ENCODE results near the gene PRPF19.

The PRPF19 gene

GRCh38 chr11:60869451-60869825, 36.9 kb downstream of the PRPF19 start:
- H3K9ac ChIP-seq (ENCODE audit: low read length) = no peak overlapping the region
- no peak overlapping the region for H3K27ac ChIP-seq (ENCODE audit: low read depth, low read length)
- no peaks in the 10 kb centered on the region for H3K36me3 ChIP-seq (ENCODE audit: insufficient read depth, low read length)
- no peaks in the 10 kb centered on the region for H3K27me3 ChIP-seq (ENCODE audit: control insufficient read depth in 1 of 2, insufficient read depth in 2 of 2, low read length in 2 of 2)
- H3K9me3 ChIP-seq (ENCODE audit: low read length) = no peaks in the 10 kb centered on the region
- no peaks in the 10 kb centered on the region for H3K4me1 ChIP-seq (ENCODE audit: insufficient read depth, low read length)
- no peak overlapping the region for H3K4me3 ChIP-seq (ENCODE audit: low read depth in 1 of 2, low read length in 2 of 2)

- no peak overlapping the region for H3K4me3 ChIP-seq (ENCODE audit: low read depth in 1 of 2, low read length in 2 of 2)
- H3K27ac ChIP-seq (ENCODE audit: low read depth, low read length) = no peak overlapping the region
- no peaks in the 10 kb centered on the region for H3K36me3 ChIP-seq (ENCODE audit: insufficient read depth, low read length)
- no peaks in the 10 kb centered on the region for H3K4me1 ChIP-seq (ENCODE audit: insufficient read depth, low read length)
- no peaks in the 10 kb centered on the region for H3K9me3 ChIP-seq (ENCODE audit: low read length)
- H3K27me3 ChIP-seq (ENCODE audit: control insufficient read depth in 1 of 2, insufficient read depth in 2 of 2, low read length in 2 of 2) = no peaks in the 10 kb centered on the region
- H3K9ac ChIP-seq (ENCODE audit: low read length) = no peak overlapping the region
These were observed 37.5 kb downstream of the PRPF19 start for GRCh38 chr11:60868682-60869450.

- Histone ChIP-seq H3K27ac (ENCODE audit: low read depth, low read length) (no peak overlapping the region), H3K27me3 (ENCODE audit: control insufficient read depth in 1 of 2, insufficient read depth in 2 of 2, low read length in 2 of 2) (no peaks in the 10 kb centered on the region), H3K36me3 (ENCODE audit: insufficient read depth, low read length) (no peaks in the 10 kb centered on the region), H3K9ac (ENCODE audit: low read length) (no peak overlapping the region), H3K9me3 (ENCODE audit: low read length) (no peaks in the 10 kb centered on the region), H3K4me3 (ENCODE audit: low read depth in 1 of 2, low read length in 2 of 2) (no peak overlapping the region), H3K4me1 (ENCODE audit: insufficient read depth, low read length) (no peaks in the 10 kb centered on the region)
These were observed 38.3 kb downstream of the PRPF19 start for GRCh38 chr11:60867871-60868681.

GRCh38 chr11:60866911-60867870, 39.2 kb downstream of the PRPF19 start, which contains the start of gene ZP1:
Gene ZP1 (plus strand): TSS chr11:60867542. CDS start chr11:60867562, 20 bp downstream.
- Histone ChIP-seq H3K27me3 (ENCODE audit: control insufficient read depth in 1 of 2, insufficient read depth in 2 of 2, low read length in 2 of 2) (no peaks in the 10 kb centered on the region), H3K27ac (ENCODE audit: low read depth, low read length) (no peak within 1 kb of the TSS), H3K9me3 (ENCODE audit: low read length) (no peaks in the 10 kb centered on the region), H3K9ac (ENCODE audit: low read length) (no peak within 1 kb of the TSS), H3K4me1 (ENCODE audit: insufficient read depth, low read length) (no peaks in the 10 kb centered on the region), H3K4me3 (ENCODE audit: low read depth in 1 of 2, low read length in 2 of 2) (no peak within 1 kb of the TSS), H3K36me3 (ENCODE audit: insufficient read depth, low read length) (no peaks in the 10 kb centered on the region)

GRCh38 chr11:60864856-60865513, 41.4 kb downstream of the PRPF19 start:
- no peaks in the 10 kb centered on the region for H3K27me3 ChIP-seq (ENCODE audit: control insufficient read depth in 1 of 2, insufficient read depth in 2 of 2, low read length in 2 of 2)
- H3K9me3 ChIP-seq (ENCODE audit: low read length) = no peaks in the 10 kb centered on the region
- no peak overlapping the region for H3K27ac ChIP-seq (ENCODE audit: low read depth, low read length)
- no peak overlapping the region for H3K4me3 ChIP-seq (ENCODE audit: low read depth in 1 of 2, low read length in 2 of 2)
- H3K36me3 ChIP-seq (ENCODE audit: insufficient read depth, low read length) = no peaks in the 10 kb centered on the region
- no peaks in the 10 kb centered on the region for H3K4me1 ChIP-seq (ENCODE audit: insufficient read depth, low read length)
- H3K9ac ChIP-seq (ENCODE audit: low read length) = no peak overlapping the region

- Histone ChIP-seq H3K4me1 (ENCODE audit: insufficient read depth, low read length) (no peaks in the 10 kb centered on the region), H3K36me3 (ENCODE audit: insufficient read depth, low read length) (no peaks in the 10 kb centered on the region), H3K9ac (ENCODE audit: low read length) (no peak overlapping the region), H3K9me3 (ENCODE audit: low read length) (no peaks in the 10 kb centered on the region), H3K27me3 (ENCODE audit: control insufficient read depth in 1 of 2, insufficient read depth in 2 of 2, low read length in 2 of 2) (no peaks in the 10 kb centered on the region), H3K4me3 (ENCODE audit: low read depth in 1 of 2, low read length in 2 of 2) (no peak overlapping the region), H3K27ac (ENCODE audit: low read depth, low read length) (no peak overlapping the region)
These were observed 42.5 kb downstream of the PRPF19 start for GRCh38 chr11:60863550-60864521.

GRCh38 chr11:60862171-60862570, 44.2 kb downstream of the PRPF19 start:
- Histone ChIP-seq H3K4me3 (ENCODE audit: low read depth in 1 of 2, low read length in 2 of 2) (no peak overlapping the region), H3K4me1 (ENCODE audit: insufficient read depth, low read length) (no peaks in the 10 kb centered on the region), H3K36me3 (ENCODE audit: insufficient read depth, low read length) (no peaks in the 10 kb centered on the region), H3K9me3 (ENCODE audit: low read length) (no peaks in the 10 kb centered on the region), H3K9ac (ENCODE audit: low read length) (no peak overlapping the region), H3K27ac (ENCODE audit: low read depth, low read length) (no peak overlapping the region), H3K27me3 (ENCODE audit: control insufficient read depth in 1 of 2, insufficient read depth in 2 of 2, low read length in 2 of 2) (no peaks in the 10 kb centered on the region)

GRCh38 chr11:60860943-60861342, 45.4 kb downstream of the PRPF19 start:
- H3K4me3 ChIP-seq (ENCODE audit: low read depth in 1 of 2, low read length in 2 of 2) = no peak overlapping the region
- H3K4me1 ChIP-seq (ENCODE audit: insufficient read depth, low read length) = no peaks in the 10 kb centered on the region
- H3K9ac ChIP-seq (ENCODE audit: low read length) = no peak overlapping the region
- H3K27ac ChIP-seq (ENCODE audit: low read depth, low read length) = no peak overlapping the region
- H3K27me3 ChIP-seq (ENCODE audit: control insufficient read depth in 1 of 2, insufficient read depth in 2 of 2, low read length in 2 of 2) = no peaks in the 10 kb centered on the region
- no peaks in the 10 kb centered on the region for H3K36me3 ChIP-seq (ENCODE audit: insufficient read depth, low read length)
- no peaks in the 10 kb centered on the region for H3K9me3 ChIP-seq (ENCODE audit: low read length)

GRCh38 chr11:60859616-60860250, 46.7 kb downstream of the PRPF19 start:
- no peaks in the 10 kb centered on the region for H3K27me3 ChIP-seq (ENCODE audit: control insufficient read depth in 1 of 2, insufficient read depth in 2 of 2, low read length in 2 of 2)
- H3K27ac ChIP-seq (ENCODE audit: low read depth, low read length) = no peak overlapping the region
- no peak overlapping the region for H3K4me3 ChIP-seq (ENCODE audit: low read depth in 1 of 2, low read length in 2 of 2)
- H3K36me3 ChIP-seq (ENCODE audit: insufficient read depth, low read length) = no peaks in the 10 kb centered on the region
- no peak overlapping the region for H3K9ac ChIP-seq (ENCODE audit: low read length)
- H3K9me3 ChIP-seq (ENCODE audit: low read length) = no peaks in the 10 kb centered on the region
- no peaks in the 10 kb centered on the region for H3K4me1 ChIP-seq (ENCODE audit: insufficient read depth, low read length)

Data from muscle layer of colon (tissue), 2 donors.